NCI-H526 treated with DMSO at 0.1 percent for 48 hours (cell line): Measurements from ENCODE around the gene KCNJ6.
A peak's percentile ranks its signal among the peaks of the same experiment; 100 is the strongest.
"Not testable (repeated sequence)": the region's sequence is repeated elsewhere in the genome, so short reads cannot be mapped to it uniquely, and the experiment has no call there.

Experiments used
- DNase-seq: peaks from one replicate; lab custom pipeline; 2025; lab: John Stamatoyannopoulos, UW

Gene KCNJ6

DNA sequence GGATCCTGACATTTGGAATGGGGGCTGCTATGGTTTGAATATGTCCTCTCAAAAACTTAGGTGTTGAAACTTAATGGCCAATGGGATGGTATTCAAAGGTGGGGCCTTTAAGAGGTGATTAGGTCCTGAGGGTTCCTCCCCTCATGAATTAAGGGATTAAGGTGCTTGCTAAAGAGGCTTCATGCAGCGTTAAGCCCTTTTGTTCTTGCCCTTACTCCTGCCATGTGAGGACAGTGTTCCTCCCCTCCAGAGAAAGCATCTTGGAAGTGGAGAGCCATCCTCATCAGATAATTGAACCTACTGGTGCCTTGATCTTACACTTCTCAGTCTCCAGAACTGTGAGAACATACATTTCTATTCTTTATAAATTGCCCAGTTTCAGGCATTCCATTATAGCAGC, 146.6 kb downstream of the KCNJ6 start:
- DNase-seq: no peak

DNA sequence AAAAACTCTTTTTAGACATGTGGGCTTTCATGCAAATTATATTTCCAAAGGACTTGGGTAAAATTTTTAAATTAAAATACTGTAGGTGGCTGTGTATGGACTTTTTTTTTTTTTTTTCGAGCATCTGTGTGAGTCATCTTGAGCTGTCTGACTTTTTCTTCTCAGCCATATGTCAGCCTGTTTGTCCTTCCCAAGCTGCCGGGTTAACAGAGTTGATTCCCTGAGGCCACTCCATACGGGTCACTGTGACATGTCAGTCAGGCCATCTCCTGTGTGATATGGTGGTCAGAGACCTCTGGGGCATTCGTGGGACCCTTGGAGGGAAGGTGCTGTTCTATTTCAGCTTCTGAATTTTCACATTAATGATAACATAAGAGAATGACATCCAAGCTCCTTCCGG, 148.3 kb downstream of the KCNJ6 start:
- DNase-seq: no peak

DNA sequence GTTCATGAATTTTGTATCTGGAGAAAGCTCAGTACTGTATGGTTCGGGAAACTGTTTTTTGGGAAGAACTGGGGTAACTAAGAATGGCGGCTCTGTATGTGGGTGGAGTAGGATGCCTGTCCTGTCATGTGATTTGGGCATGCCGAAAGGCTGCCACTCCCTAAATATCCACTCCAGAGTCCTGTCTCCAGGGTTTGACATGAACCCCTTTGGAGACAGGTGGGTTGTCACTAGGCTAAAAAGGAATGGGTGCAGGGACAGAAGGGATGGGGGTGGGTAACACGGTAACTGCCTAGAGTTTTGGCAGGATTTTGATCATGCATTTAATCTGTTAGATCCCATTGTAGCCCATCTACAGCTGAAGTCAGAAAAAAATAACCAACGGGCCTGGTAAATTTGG, 150.1 kb downstream of the KCNJ6 start:
- no peak for DNase-seq

DNA sequence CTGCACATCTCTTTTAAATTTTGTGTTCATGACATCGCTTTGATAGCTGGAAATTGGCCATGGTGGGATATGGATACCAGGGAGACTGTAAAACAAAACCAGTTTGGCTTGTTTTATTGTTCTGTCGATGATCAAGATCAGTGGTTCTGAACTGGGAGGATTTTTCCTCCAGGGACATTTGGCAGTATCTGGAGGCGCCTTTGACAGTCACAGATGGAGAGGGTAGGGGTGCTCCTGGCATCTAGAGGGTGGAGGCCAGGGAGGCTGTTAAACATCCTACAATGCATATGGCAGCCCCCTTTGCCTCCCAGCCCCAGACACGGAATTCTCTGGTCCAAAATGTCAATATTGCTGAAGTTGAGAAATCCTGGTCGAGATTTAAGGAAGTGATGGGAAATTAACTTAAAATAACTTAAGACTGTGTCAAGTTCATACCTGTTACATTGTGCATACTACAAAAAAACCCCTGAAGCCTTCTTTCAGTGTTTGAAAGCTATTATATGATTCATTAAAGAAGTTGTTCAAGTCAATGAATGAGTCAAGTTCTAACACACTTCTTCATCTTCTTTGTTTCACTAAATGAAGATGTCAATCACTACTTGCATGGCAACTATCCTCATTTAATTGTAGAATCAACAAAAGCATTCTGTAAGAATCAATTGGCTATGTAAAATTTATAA, 150.9 kb downstream of the KCNJ6 start:
- DNase-seq: no peak

DNA sequence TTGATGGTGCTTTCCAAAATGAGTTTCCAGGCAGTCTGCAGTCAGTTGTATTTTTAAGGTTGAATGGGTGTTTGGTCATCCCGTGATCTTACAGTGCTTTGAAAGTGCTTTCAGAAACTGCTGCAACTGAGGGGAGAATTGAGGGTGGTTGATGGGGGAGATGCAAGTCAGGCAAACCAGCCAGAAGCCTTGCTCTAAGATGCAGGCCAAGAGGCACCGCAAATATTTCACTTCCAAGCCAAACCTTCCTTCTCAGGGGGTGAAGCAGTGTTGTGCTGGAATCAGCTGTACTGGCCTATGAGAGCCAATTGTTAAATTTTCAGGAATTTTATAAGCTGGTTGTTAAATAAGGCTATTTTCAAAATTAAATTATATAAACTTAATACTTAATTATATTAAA, 151.6 kb downstream of the KCNJ6 start:
- no peak for DNase-seq

DNA sequence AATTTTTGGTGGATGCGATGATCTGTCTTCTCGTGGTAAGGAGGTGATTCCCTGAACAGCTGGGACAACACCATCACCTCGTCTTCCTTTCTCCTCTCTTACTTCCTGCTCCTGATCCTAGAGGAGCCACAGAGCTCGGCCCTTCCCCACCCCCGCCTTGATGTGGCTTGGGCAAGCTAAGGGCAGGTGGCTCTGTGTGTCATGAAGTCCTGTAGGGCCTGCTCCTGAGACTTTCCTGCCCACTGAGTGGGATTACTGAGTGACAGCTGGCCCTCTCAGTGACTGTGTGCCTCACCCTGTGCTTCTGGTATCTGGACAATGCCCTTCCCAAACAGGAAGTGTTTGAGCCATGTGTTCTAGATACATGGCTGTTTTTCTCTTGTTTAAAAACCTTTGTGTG, 153.0 kb downstream of the KCNJ6 start:
- DNase-seq: no peak

DNA sequence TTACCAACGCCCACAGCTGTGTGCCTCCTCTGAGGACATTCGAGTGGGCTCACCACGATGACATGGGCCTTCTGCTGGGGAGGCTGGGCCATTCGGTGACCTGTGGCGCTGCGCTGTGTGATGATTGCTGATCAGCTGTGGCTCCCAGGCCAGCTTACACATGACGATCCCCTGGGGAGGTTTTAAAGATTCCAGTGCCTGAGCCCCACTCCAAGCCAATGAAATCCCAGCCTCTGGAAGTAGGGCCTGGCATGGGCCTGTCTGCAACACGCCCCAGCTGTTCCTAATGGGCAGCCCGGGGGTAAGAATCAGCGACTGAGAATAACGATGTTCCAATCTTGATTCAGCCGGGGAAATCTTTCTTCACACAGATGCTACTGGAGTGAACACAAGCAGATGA, 153.7 kb downstream of the KCNJ6 start:
- DNase-seq: no peak

DNA sequence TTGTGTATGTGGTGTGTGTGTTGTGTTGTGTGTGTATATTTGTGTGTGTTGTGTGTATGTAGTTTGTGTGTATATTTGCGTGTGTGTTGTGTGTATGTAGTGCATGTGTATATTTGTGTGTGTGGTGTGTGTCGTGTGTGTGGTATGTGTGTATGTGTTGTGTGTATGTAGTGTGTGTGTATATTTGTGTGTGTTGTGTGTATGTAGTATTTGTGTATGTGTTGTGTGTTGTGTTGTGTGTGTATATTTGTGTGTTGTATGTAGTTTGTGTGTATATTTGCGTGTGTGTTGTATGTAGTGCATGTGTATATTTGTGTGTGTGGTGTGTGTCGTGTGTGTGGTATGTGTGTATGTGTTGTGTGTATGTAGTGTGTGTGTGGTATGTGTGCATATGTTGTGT, 154.9 kb downstream of the KCNJ6 start:
- not testable (repeated sequence) for DNase-seq

DNA sequence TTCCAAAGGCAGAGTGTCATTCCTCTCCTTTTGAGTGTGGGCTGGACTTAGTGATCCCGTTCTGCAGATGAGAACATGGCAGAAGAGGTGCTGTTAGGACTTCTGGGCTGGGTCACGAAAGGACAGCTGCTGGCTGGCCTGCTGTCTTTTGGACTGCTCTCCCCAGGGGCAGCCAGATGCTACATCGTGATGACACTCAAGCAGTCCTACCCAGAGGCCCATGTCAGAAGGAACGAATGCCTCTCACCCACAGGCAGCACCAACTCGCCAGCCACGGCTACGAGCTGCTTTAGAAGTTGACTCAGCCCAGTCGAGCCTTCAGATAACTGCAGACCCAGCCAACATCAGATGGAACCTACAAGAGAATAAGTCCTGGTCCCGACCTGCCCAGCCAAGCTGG, 156.5 kb downstream of the KCNJ6 start:
- DNase-seq: no peak

DNA sequence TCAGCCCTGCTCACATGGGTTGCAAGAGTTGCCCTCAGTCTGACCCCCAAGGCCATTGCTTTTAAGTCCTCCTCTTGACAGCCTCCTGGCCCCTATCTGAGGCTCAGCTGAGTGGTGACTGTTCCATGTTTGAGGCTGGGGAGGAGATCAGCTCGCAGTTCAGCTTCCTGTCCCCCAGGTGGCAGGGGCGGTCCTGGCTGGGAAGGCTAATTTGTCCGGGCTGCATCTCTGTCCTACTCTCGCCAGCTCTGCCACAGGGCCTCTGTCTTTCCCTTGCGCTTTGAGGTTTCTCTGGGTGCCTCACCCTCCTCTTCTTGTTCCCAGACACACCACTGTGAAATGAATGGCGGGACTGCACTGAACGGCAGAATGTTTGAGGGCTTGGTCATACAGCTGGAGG, 157.3 kb downstream of the KCNJ6 start:
- DNase-seq: peak; percentile 14

DNA sequence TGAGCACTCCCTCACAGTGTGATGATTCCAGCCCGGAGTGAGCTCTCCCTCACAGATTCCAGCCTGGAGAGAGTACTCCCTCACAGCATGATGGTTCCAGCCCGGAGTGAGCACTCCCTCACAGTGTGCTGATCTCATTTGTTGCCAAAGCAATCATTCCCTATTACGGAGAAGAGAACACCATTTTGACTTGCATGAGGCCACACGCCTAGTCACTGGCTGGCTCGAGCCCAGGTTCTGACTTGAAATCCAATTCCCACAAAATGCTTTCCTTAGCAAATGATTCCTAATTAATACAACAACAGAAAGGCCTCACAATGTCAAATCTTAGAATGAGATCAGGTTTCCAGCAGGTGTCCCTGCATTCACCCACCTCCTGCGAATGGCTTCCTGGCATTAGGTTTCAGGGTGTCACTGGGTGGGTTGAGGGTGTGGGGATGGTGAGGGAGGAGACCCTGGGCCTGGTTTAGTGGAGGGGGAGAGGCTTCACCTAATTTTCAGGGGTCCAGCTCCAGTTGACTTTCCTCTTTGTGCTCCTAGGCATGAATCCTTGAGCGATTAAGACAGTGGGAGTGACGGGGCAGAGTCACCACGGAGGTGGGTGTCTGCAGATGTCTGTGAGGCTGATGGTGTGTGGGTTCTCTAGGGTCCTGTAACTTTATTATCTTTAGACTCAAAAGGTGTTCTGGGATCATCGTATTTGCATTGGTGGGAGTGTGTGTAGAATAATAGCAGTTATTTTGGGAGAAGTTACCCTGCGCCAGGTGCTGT, 158.5 kb downstream of the KCNJ6 start:
- peak; percentile 23 for DNase-seq

DNA sequence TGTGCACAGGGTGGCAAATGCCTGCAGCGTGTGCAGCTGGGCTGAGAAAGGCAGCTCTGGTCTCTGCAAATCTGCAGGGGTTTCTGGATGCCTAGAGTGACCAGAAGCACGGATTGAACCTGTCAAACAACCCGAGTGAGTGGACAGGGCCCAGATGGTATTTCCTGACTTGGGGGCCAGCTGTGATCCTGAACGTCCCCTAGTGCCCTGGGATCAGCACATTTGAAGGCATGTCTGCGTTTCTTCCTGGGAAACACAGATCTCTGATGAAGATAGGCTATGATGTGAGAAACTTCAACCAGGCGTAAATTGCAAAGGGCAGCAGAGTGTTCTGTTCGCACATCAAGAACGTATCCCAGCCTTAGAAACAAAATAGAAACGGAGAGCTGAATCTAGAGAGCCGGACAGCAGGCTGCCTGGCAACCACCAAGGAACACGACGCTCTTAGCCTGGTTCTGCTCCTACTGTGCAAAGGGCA, 163.1 kb downstream of the KCNJ6 start:
- no peak for DNase-seq

DNA sequence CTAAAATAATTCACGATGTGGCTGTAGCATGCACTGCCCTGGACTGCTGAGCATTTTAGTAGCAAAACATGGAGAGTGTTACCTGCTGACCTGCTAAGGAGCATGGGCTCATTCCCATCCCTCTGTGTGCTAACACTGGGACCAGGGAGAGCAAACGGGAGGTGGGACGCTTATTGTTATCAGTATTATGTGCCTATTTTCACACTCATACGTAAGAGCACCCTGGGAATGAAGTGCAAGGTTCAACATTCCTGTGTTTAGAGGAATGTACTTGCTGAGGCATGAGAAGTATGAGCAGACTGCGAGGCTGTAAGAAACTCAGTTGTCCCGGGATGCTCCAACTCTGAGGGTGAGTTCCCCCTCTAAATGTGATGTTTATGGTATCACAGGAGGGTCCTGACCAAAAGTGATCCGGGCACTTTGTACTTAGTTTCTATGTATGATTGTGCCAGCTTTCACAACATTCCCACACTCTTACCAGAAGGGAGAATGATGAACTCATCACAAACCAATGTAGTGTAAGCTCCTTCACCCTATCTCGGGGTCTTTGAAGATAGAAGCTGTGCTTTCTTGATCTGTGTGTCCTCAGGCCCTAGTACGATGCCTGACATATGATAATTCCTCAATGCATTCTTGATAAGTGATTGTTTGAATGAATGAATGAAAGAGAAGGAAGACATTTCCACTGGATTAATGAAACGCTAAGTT, 164.8 kb downstream of the KCNJ6 start:
- DNase-seq: no peak

DNA sequence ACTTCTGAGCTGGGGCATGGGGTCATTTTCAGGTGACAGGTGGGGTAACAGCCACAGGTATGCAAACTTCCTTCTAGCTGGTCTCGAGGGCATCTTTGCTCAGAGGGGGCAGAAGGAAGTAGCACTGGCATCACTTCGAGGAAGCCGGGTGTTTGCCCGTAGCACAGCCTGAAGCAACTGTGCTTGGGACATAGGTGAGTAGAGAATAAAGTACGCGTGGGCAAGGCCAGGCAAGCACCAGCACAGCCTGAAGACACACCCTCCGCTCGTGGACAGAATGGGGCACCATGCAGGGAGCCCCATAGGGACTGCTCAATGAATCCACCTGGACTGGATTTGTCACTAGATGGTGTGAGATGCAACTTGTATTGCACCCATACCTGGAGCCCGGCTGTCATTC, 167.1 kb downstream of the KCNJ6 start:
- no peak for DNase-seq

DNA sequence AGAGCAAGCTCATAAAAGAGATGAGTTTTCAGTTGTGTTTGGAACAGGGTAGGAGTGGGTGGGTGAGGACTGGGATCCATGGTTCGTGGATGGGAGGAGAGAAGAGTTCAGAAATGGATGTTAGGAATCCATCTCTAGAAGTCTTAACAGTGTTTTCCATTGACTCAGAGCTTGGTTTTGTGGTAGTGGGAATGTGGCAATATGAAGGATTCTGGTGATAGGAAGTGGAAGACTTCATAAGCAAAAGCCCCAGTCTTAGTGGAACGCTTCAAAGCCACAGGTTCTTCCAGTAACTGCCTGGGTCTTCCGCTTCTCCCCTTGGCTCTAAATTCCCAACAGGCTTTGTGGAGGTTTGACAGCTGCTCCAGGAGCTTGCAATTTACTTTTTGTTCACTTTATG, 167.9 kb downstream of the KCNJ6 start:
- peak; percentile 30 for DNase-seq

DNA sequence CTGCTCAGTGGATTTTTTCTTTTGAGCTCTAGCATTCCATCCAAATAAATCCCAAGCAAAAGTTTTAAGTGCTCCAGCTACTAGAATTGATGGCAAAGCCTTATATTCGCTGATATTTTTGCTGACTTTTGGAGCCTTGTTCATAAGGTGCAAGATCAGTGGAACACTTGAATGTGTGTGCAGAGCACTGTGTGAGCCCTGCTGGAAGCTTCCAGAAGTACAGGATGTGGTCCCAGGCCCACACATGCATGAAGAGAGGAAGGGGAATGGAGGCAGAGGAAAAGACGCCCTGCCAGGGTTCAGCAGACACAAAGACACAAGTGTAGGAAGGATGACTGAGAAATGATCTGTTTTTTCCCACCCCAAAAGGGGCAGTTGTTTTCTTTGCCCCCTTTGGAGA, 169.4 kb downstream of the KCNJ6 start:
- no peak for DNase-seq

DNA sequence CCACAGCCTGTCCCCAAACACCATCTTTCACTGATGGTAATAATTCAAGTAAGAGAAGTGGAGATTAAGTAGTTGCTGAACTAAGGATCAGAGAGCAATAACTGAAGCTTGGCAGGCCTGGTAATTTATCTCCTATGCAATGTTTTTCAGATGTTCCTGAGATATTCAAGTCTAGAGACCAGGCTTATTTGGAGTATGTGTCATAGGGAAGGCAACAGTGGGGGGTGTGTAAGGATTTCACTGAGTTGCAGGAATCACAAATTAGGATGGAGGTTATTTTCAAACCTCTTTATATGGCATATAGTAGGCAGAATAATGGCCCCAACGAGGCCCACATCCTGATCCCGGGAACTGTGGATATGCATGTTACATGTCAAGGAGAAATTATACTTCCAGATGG, 171.7 kb downstream of the KCNJ6 start:
- no peak for DNase-seq

DNA sequence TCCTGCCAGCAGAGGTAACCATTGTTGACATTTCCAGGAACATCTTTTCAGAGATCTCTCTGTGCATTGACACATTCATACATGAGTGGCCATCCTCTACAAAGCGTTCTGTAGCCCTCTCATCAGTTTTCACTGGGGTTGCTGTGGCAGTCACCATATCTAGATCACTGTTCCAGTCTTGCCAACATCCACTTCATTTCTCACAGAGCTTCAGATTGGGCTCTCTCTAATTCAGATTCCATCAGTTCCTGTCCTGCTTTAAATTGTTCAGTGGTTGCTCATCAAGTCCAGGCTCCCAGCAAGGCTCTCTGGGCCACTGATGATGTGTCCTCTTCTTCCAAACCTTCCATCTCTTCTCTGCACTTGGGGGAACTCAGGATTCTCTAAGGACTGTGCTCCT, 173.7 kb downstream of the KCNJ6 start:
- DNase-seq: no peak

DNA sequence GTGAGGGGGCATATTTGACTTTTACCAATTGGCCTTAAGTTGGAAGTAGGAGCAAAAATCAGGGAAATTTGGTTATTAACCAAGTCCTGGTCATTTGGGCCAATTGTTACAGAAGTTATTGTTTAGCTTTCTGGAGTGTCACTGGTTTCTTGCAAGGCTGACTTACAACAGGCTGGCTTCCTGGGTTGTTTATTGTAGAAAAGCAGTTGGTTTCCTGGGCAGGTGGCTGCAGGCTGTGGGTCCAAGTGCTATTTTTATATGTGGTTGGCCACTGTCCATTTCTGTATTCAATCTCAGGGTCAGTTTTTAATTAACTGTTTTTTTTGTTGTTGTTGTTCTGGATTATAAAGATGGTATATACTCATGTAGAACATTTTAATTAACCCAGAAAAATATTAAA, 174.1 kb downstream of the KCNJ6 start:
- no peak for DNase-seq

DNA sequence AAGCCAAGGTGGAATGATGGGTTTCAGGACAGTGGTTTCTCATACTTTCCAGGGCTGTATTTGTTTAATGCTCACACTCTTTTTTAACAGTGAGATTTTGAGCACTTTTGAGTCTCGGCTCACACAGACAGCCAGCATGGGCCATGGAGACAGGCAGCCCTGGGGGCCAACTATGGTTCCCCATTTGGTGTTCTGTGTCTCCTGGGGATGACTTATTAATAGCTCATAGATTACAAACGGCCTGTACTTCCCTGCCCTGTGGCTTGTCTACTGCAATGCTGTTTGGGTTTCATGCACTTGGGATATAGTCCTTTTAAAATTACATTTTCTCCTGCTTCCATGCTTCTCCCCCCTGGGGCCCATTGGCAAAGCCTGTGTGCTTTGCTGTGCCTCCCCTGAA, 178.3 kb downstream of the KCNJ6 start:
- no peak for DNase-seq

DNA sequence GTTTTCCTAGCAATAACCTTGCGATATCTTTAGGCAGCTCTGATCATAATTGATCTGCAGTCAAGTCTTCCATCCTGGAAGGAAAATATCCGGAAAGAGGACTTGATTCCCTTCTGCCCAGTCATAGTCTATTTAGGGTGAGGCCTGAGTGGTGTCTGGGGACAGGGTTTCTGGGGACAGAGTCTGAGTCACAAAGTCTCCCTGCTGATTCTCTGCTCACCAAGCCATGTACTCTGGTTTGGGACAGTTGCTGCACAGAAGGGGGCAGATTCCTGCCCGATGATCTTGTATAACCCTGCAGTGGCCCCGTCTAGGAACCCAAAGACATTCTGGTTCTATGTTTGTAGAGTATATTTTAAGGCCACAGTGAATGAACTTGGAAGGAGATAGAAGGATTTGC, 178.8 kb downstream of the KCNJ6 start:
- no peak for DNase-seq

DNA sequence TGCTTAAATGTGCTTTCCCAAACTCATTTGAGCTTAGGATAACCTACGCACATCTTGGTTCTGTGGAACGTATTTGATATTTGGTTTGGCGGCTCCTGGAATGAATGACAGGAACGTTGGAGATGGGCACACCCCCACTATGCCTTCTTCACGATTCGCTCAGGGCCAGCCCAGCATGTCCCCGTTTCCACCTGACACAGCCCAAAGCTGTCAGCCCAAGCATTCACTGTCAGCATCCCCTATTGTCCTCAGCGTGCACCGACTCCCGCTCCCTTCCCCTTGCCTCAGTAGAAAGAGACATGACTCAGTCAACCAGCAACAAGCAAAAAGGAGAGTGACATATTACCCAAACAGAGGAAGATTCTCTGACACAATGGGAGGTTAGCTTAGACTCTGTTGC, 181.4 kb downstream of the KCNJ6 start:
- DNase-seq: no peak

DNA sequence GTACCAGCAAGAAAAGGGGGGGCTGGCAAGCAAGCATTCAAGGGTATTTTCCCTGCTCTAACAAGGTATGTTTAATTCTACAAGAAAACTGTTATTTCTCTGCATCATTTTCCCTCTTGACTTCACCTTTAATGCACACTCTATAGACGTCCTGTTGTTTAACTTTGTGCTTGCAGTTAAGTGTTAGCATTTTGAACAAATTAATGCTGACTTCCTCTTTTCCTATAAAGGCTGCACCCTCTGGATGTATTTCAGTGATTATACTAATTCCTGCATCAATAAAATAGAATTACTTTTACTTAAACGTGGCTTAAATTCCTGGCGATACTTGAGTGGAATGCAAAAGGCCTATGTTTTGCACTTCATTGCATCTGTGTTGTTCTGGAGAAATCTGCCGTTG, 183.3 kb downstream of the KCNJ6 start:
- no peak for DNase-seq
